Stomach (tissue), 9 donors: ENCODE data around the gene COBL. TPM values are rescaled to one million over a fixed set of nuclear protein-coding genes. Genes with fewer than 3 reads are reported as not detected.

ENCODE experiments used
- DNase-seq, 2 donors: peaks; one replicate each; pipeline versions ENCODE4 v3.0.0 to v3.0.0-alpha.2; 2013 to 2019
- H3K27ac ChIP-seq, 5 donors: fragments of 200-600 bp in 4 of 5; sonication (generic) in 4 of 5; one replicate each; pipeline ENCODE4 v1.5.1; 2013 to 2019; ENCODE audit warnings: mild to moderate bottlenecking in 1 of 5, moderate library complexity in 1 of 5
- H3K27me3 ChIP-seq, 3 donors: fragments of 200-600 bp; sonication (generic); one replicate each; pipeline ENCODE4 v1.5.1; 2017 to 2019; ENCODE audit warnings: mixed run types in 1 of 3
- H3K36me3 ChIP-seq, 4 donors: fragments of 200-600 bp; sonication (generic); 1 replicate in 3 of 4; 2 replicates in 1 of 4; pipeline ENCODE4 v1.5.1; 2016 to 2019
- H3K4me1 ChIP-seq, 4 donors: fragments of 200-600 bp; sonication (generic); one replicate each; pipeline ENCODE4 v1.5.1; 2016 to 2019
- H3K4me3 ChIP-seq, 4 donors: fragments of 200-600 bp; sonication (generic) in 3 of 4; one replicate each; pipeline ENCODE4 v1.5.1; 2016 to 2019; ENCODE audit warnings: mild to moderate bottlenecking in 1 of 4
- H3K9me3 ChIP-seq, 4 donors: fragments of 200-600 bp; sonication (generic); one replicate each; pipeline ENCODE4 v1.5.1; 2016 to 2019
- EP300 ChIP-seq: sonication (generic); formaldehyde crosslinking; IDR thresholded peaks from one replicate; pipeline ENCODE4 v1.6.1; 2017; ENCODE audit warnings: antibody characterized with exemption
- POLR2A ChIP-seq, 4 donors: fragments of 450-650 bp; IDR thresholded peaks; one replicate each; pipeline ENCODE4 v1.6.1; 2016; ENCODE audit warnings: antibody characterized with exemption in 4 of 4, control low read depth in 2 of 4, mild to moderate bottlenecking in 1 of 4, moderate library complexity in 1 of 4
- POLR2AphosphoS5 ChIP-seq, 3 donors: sonication (generic); formaldehyde crosslinking; IDR thresholded peaks; one replicate each; pipeline ENCODE4 v1.6.1; 2016; ENCODE audit warnings: antibody characterized with exemption in 3 of 3
- WGBS, 5 donors: extraction: QIAGEN DNeasy Blood & Tissue Kit in 3 of 5; methylation state at CpG; one replicate each; pipeline versions ENCODE4 v1.1.5 to v1.1.7; 2013 to 2018; 5-methylcytosine and 5-hydroxymethylcytosine counted together
- intact Hi-C: fragments of 100-400 bp; cut with DNase I; formaldehyde crosslinking; loops from one replicate; pipeline ENCODE4 v1.15.1; 2023; ENCODE audit warnings: low total_unique reads
- polyA plus RNA-seq, 3 donors: library from polyadenylated mRNA; stranded (reverse); fragments of 200-250 nt; gene quantifications; one replicate each; pipeline ENCODE4 v1.2.3, GENCODE V29; 2013
- total RNA-seq, 5 donors: library from RNA; depleted of rRNA; stranded (reverse); fragments of >200 nt; gene quantifications; one replicate each; pipeline versions ENCODE4 v1.1.0 to v1.2.3, GENCODE V29; 2014 to 2016
- TF ChIP-seq, protein P1 (sequence below), 7 experiments: fragments of 450-650 bp in 4 of 7; fragments of 200-600 bp in 3 of 7; sonication (generic) in 3 of 7; IDR thresholded peaks; one replicate each; pipeline ENCODE4 v1.5.1; 2016 to 2019; ENCODE audit warnings: antibody characterized with exemption in 7 of 7, control low read depth in 2 of 7, mild to moderate bottlenecking in 1 of 7
- donor health status: healthy with polysubstance abuse.
- donor health status: Bipolar disorder and iron deficiency.
- donor health status: healthy.

The COBL gene
- total and polyA plus RNA-seq, 8 donors = 4.9 to 79.9 (median 16.0) TPM

DNA sequence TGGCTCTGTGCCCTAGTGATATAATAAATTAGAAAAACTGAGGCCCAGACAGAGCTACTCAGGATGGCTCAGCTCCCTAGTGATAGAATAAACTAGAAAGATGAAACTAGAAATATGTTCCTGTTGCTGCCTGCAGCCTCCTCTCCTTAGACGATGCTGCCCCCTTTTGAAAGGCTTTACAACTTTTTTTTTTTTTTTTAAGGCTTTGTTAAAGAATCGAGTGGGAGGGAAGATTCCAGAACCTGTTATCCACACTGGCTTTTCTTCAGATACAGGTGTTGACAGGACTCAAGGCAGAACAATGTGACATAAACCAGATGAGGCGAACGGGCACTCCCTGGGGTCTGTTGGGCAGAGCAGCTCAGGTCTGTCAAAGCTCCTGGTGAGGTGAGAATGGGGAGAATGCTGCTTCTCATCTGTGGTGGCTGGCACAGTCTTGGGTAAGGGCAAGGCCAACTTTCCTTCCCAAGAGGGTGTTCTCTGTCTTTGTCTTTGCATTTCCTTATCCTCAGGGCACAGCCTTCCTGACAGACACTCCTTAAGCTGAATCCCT lies 175.1 kb downstream of the COBL start:
- intact Hi-C loops = no loop called here
- H3K27ac ChIP-seq = peak overlapping the region in 2 of 5 donors; percentile 15 to 28
- H3K4me3 ChIP-seq = no peak overlapping the region
- H3K36me3 ChIP-seq = no peaks in the 10 kb centered on the region
- H3K4me1 ChIP-seq = peaks cover 0 to 17% (median 6%) of the 10 kb centered on the region in 4 donors
- H3K9me3 ChIP-seq = peaks cover 0 to 3% (median under 1%) of the 10 kb centered on the region in 4 donors
- WGBS, 5 donors = 25 to 32% (median 30%) methylated on average over 4 of the region's 4 CpGs
- TF ChIP-seq POLR2AphosphoS5 (IDR thresholded peaks at IDR 0.05) (no peak), POLR2A (IDR thresholded peaks at IDR 0.05) (no peak)
- TF ChIP-seq, protein P1, sequence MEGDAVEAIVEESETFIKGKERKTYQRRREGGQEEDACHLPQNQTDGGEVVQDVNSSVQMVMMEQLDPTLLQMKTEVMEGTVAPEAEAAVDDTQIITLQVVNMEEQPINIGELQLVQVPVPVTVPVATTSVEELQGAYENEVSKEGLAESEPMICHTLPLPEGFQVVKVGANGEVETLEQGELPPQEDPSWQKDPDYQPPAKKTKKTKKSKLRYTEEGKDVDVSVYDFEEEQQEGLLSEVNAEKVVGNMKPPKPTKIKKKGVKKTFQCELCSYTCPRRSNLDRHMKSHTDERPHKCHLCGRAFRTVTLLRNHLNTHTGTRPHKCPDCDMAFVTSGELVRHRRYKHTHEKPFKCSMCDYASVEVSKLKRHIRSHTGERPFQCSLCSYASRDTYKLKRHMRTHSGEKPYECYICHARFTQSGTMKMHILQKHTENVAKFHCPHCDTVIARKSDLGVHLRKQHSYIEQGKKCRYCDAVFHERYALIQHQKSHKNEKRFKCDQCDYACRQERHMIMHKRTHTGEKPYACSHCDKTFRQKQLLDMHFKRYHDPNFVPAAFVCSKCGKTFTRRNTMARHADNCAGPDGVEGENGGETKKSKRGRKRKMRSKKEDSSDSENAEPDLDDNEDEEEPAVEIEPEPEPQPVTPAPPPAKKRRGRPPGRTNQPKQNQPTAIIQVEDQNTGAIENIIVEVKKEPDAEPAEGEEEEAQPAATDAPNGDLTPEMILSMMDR (IDR thresholded peaks at IDR 0.05) = peak in 3 of 7 experiments; percentile 16 to 23 (median 21)
- peak in 1 of 2 donors; percentile 62 for DNase-seq
- H3K27me3 ChIP-seq = no peaks in the 10 kb centered on the region

DNA sequence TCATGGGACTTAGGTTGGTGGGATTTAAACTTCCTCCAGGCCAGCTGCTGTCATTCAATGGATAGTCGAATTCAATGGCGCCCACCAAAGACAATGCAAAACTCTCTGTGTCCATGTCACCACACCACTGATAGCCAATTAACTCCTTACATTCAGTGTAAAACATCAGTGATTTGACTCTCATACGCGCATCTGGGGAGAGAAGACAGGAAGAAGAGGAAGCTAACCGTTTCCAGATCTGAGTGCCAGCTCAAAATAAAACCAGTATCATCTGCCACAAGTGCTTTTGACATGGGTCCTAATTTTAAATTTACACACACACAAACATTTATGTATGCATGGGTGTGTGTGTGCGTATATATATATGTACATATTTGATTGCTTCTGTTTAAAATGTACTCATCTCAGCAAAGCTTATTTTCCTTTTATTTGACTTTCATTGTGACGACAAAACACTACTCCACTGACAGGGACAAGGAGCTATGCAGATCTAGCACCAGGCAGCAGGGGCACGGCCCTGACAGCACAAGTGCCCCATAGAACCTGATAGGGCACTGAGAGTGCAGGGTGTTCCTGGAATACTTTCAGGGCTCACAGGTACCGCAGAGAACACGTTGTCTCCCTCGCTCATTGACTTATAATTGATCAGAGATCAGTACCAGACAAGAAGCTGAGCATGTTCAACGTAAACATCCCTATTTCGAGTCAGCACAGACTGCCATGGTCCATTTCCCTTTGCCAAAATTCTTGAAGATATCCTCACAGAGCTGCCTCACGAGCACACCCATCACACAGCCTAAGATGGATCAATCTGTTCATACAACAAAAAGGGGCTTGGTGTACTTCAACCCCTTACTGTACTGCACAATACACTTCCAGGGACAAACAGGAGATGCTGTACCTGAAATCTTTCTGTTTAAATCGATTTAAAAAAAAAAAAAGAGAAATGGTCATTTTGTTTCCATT lies 176.1 kb downstream of the COBL start:
- TF ChIP-seq, protein P1 (IDR thresholded peaks at IDR 0.05) = no peak
- no peak for TF ChIP-seq POLR2AphosphoS5 (IDR thresholded peaks at IDR 0.05)
- TF ChIP-seq POLR2A (IDR thresholded peaks at IDR 0.05) = no peak
- TF ChIP-seq EP300 = no peak
- intact Hi-C loops = no loop called here
- Histone ChIP-seq H3K9me3 (no peaks in the 10 kb centered on the region), H3K4me3 (no peak overlapping the region), H3K27ac (peak overlapping the region in 1 of 5 donors; percentile 15), H3K36me3 (peaks cover 0 to 7% (median 4%) of the 10 kb centered on the region in 4 donors), H3K27me3 (no peaks in the 10 kb centered on the region), H3K4me1 (peaks cover 0 to 17% (median 6%) of the 10 kb centered on the region in 4 donors)
- 71 to 84% (median 75%) methylated on average over 15 of the region's 15 CpGs for WGBS, 5 donors
- DNase-seq = no peak

DNA sequence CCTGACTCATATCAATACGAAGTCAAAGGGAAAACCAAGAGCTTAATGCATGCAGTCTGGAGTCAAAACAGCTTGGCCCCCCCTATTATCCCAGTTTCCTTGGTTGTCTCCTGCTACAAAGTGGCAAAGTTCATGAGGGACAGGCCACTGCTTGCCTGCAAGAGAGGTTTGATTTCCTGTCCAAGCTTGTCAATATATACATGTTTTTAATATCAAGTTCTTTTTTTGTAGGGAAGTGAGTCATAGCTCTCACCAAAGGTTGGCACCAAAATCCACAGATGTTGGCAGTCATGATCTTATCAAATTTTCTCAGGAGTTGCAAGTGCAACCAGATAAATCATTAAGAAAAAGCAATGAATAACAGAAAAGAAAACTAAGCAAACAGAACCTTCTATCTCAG lies 176.8 kb downstream of the COBL start:
- no peak overlapping the region for H3K27ac ChIP-seq
- intact Hi-C loops = no loop called here

More for the DNA sequence above, 176.8 kb downstream of the COBL start:
- Histone ChIP-seq H3K27me3 (no peaks in the 10 kb centered on the region), H3K4me1 (peaks cover 0 to 17% (median 6%) of the 10 kb centered on the region in 4 donors), H3K36me3 (peaks cover 0 to 13% (median 8%) of the 10 kb centered on the region in 4 donors), H3K9me3 (no peaks in the 10 kb centered on the region), H3K4me3 (no peak overlapping the region)
- no peak for DNase-seq
- 53 to 89% (median 67%) methylated on average over 1 of the region's 1 CpG for whole genome bisulfite sequencing, 5 donors
- TF ChIP-seq, protein P1 (IDR thresholded peaks at IDR 0.05) = no peak
- TF ChIP-seq POLR2A (IDR thresholded peaks at IDR 0.05) (no peak), POLR2AphosphoS5 (IDR thresholded peaks at IDR 0.05) (no peak), EP300 (no peak)
